Prostate gland (tissue), 2 donors: Measurements from ENCODE around the gene PALLD.

Source experiments
- CTCF ChIP-seq, 4 experiments: fragments of 200-600 bp in 2 of 4; fragments of 450-650 bp in 2 of 4; sonication (generic) in 2 of 4; IDR thresholded peaks; 1 replicate in 3 of 4; 2 replicates in 1 of 4; pipeline ENCODE4 v1.5.1; 2016 to 2019; ENCODE audit warnings: antibody characterized with exemption in 4 of 4, mild to moderate bottlenecking in 2 of 4, moderate library complexity in 2 of 4
- POLR2A ChIP-seq: fragments of 450-650 bp; IDR thresholded peaks from one replicate; pipeline ENCODE4 v1.6.1; 2016; ENCODE audit warnings: antibody characterized with exemption, mild to moderate bottlenecking

DNA sequence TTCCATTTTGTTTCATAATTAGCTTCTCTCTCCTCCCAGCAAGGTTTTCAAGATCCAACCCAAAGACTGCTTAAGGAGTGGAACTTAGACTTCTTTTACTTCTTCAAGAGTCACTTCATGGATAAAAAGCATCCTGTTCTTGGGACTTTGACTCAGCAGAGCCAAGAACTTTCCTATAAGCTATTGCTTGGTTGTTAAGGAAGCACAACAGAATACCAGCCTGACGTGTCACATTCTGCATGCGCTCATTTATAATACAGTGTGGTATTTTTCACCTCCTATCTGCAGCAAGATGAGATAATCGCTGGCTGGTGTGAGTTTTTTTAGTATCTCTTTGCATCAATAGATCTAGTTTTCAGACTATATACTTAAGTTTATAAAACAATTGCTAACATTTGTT is 152.1 kb downstream of the PALLD start:
- TF ChIP-seq CTCF (IDR thresholded peaks at IDR 0.05) (no peak), POLR2A (no peak)
